Measurements from ENCODE around the gene FRS2. TPM values are rescaled to one million over a fixed set of nuclear protein-coding genes. Genes with fewer than 3 reads are reported as not detected.

Gene FRS2
- polyA plus RNA-seq, 1 donor from 2014 or later, result 20.2 TPM

DNA sequence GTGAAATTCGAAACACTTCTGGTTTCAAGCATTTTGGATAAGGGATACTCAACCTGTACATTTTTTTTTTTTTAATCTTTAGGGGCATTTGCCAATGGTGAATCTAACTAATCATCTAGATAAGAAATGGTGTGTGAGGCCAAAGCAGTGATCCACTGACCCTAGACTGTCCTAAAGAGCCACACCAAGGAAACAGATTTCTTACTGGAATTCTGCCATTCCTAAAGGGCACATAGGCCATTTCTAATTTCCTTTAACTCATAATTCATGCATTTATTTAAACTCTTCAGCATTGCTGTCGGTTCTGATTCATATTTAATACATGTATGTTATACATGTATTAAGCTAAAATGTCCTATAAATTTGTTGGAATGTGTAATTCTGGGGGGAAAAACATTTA lies 47.2 kb downstream of the FRS2 start:
- Histone ChIP-seq H3K27ac (ENCODE audit: low read length) (no peak overlapping the region), H3K4me2 (ENCODE audit: low read length) (no peak overlapping the region), H3F3A (ENCODE audit: insufficient read depth, low read length, poor library complexity, severe bottlenecking) (peaks cover under 1% of the 10 kb centered on the region), H3K36me3 (ENCODE audit: insufficient read depth, low read length) (no peaks in the 10 kb centered on the region), H3K9ac (ENCODE audit: low read length) (no peak overlapping the region), H4K20me1 (ENCODE audit: insufficient read depth) (no peaks in the 10 kb centered on the region), H3K4me3 (ENCODE audit: low read length) (no peak overlapping the region), H2AFZ (ENCODE audit: low read depth, low read length) (no peak overlapping the region), H3K9me2 (ENCODE audit: insufficient read depth, low read length) (no peaks in the 10 kb centered on the region), H3K27me3 (ENCODE audit: insufficient read depth, low read depth, low read length) (no peaks in the 10 kb centered on the region), H3K9me3 (ENCODE audit: low read length) (no peaks in the 10 kb centered on the region), H3K79me2 (replicated peaks; ENCODE audit: insufficient read depth, low read length) (peaks cover 54% of the 10 kb centered on the region)
- TF ChIP-seq, protein P1, sequence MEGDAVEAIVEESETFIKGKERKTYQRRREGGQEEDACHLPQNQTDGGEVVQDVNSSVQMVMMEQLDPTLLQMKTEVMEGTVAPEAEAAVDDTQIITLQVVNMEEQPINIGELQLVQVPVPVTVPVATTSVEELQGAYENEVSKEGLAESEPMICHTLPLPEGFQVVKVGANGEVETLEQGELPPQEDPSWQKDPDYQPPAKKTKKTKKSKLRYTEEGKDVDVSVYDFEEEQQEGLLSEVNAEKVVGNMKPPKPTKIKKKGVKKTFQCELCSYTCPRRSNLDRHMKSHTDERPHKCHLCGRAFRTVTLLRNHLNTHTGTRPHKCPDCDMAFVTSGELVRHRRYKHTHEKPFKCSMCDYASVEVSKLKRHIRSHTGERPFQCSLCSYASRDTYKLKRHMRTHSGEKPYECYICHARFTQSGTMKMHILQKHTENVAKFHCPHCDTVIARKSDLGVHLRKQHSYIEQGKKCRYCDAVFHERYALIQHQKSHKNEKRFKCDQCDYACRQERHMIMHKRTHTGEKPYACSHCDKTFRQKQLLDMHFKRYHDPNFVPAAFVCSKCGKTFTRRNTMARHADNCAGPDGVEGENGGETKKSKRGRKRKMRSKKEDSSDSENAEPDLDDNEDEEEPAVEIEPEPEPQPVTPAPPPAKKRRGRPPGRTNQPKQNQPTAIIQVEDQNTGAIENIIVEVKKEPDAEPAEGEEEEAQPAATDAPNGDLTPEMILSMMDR (IDR thresholded peaks at IDR 0.05; ENCODE audit: poor library complexity, severe bottlenecking), result no peak
- TF ChIP-seq, protein P2, sequence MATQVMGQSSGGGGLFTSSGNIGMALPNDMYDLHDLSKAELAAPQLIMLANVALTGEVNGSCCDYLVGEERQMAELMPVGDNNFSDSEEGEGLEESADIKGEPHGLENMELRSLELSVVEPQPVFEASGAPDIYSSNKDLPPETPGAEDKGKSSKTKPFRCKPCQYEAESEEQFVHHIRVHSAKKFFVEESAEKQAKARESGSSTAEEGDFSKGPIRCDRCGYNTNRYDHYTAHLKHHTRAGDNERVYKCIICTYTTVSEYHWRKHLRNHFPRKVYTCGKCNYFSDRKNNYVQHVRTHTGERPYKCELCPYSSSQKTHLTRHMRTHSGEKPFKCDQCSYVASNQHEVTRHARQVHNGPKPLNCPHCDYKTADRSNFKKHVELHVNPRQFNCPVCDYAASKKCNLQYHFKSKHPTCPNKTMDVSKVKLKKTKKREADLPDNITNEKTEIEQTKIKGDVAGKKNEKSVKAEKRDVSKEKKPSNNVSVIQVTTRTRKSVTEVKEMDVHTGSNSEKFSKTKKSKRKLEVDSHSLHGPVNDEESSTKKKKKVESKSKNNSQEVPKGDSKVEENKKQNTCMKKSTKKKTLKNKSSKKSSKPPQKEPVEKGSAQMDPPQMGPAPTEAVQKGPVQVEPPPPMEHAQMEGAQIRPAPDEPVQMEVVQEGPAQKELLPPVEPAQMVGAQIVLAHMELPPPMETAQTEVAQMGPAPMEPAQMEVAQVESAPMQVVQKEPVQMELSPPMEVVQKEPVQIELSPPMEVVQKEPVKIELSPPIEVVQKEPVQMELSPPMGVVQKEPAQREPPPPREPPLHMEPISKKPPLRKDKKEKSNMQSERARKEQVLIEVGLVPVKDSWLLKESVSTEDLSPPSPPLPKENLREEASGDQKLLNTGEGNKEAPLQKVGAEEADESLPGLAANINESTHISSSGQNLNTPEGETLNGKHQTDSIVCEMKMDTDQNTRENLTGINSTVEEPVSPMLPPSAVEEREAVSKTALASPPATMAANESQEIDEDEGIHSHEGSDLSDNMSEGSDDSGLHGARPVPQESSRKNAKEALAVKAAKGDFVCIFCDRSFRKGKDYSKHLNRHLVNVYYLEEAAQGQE (IDR thresholded peaks at IDR 0.05; ENCODE audit: borderline replicate concordance), result no peak
- no peak for TF ChIP-seq MXI1 (conservative IDR thresholded peaks at IDR 0.05; ENCODE audit: poor library complexity, severe bottlenecking)
- TF ChIP-seq RAD21 (conservative IDR thresholded peaks at IDR 0.05), result no peak
- no peak for TF ChIP-seq EZH2 (IDR thresholded peaks at IDR 0.05; ENCODE audit: borderline replicate concordance, insufficient read depth, low read length, poor library complexity, severe bottlenecking)
- no peak for TF ChIP-seq TAF1 (IDR thresholded peaks at IDR 0.05; ENCODE audit: low read depth)
- no peak for TF ChIP-seq SMC3 (conservative IDR thresholded peaks at IDR 0.05; ENCODE audit: poor library complexity)
- no peak for TF ChIP-seq POLR2AphosphoS5 (IDR thresholded peaks at IDR 0.05)
- TF ChIP-seq EP300 (conservative IDR thresholded peaks at IDR 0.05; ENCODE audit: poor library complexity, severe bottlenecking), result no peak

DNA sequence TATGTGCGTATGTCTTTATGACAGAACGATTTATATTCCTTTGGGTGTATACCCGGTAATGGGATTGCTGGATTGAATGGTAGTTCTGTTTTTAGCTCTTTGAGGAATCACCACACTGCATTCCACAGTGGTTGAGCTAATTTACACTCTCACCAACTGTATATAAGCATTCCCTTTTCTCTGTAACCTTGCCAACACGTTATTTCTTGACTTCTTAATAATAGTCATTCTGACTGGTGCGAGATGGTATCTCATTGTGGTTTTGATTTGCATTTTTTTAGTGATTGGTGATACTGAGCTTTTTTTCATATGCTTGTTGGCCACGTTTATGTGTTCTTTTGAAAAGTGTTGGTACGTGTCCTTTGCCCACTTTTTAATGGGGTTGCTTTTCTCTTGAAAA lies 49.7 kb downstream of the FRS2 start:
- Histone ChIP-seq H3K36me3 (ENCODE audit: insufficient read depth, low read length) (no peaks in the 10 kb centered on the region), H3K9me2 (ENCODE audit: insufficient read depth, low read length) (no peaks in the 10 kb centered on the region), H3K4me2 (ENCODE audit: low read length) (no peak overlapping the region), H3K4me3 (ENCODE audit: low read length) (no peak overlapping the region), H4K20me1 (ENCODE audit: insufficient read depth) (no peaks in the 10 kb centered on the region), H3F3A (ENCODE audit: insufficient read depth, low read length, poor library complexity, severe bottlenecking) (no peaks in the 10 kb centered on the region), H3K27me3 (ENCODE audit: insufficient read depth, low read depth, low read length) (no peaks in the 10 kb centered on the region), H3K9ac (ENCODE audit: low read length) (no peak overlapping the region), H3K79me2 (replicated peaks; ENCODE audit: insufficient read depth, low read length) (peaks cover 70% of the 10 kb centered on the region), H3K9me3 (ENCODE audit: low read length) (no peaks in the 10 kb centered on the region), H3K27ac (ENCODE audit: low read length) (no peak overlapping the region), H2AFZ (ENCODE audit: low read depth, low read length) (no peak overlapping the region)
- TF ChIP-seq SMC3 (conservative IDR thresholded peaks at IDR 0.05; ENCODE audit: poor library complexity) (no peak), RAD21 (conservative IDR thresholded peaks at IDR 0.05) (no peak), TAF1 (IDR thresholded peaks at IDR 0.05; ENCODE audit: low read depth) (no peak), EP300 (conservative IDR thresholded peaks at IDR 0.05; ENCODE audit: poor library complexity, severe bottlenecking) (no peak), MXI1 (conservative IDR thresholded peaks at IDR 0.05; ENCODE audit: poor library complexity, severe bottlenecking) (no peak)

All from neural cell (in vitro differentiated cells).